Liver (tissue), 9 donors: ENCODE data around the gene APP. TPM values are rescaled to one million over a fixed set of nuclear protein-coding genes. Genes with fewer than 3 reads are reported as not detected.

Experiments used
- DNase-seq: peaks from one replicate; pipeline ENCODE4 v3.0.0-alpha.2; 2017; ENCODE audit warnings: low spot score
- H3K27ac ChIP-seq, 2 donors: one replicate each; pipeline ENCODE4 v1.7.0; 2013; ENCODE audit warnings: inconsistent platforms in 2 of 2, low read length in 2 of 2, control low read depth in 1 of 2, low read depth in 1 of 2, mild to moderate bottlenecking in 1 of 2
- H3K27me3 ChIP-seq, 4 donors: one replicate each; pipeline versions ENCODE4 v1.6.1 to v1.7.0; 2013; ENCODE audit warnings: low read length in 3 of 4, inconsistent platforms in 1 of 4, mild to moderate bottlenecking in 1 of 4, moderate library complexity in 1 of 4; ENCODE audit not compliant: control insufficient read depth in 4 of 4, insufficient read depth in 4 of 4
- H3K36me3 ChIP-seq, 4 donors: one replicate each; pipeline versions ENCODE4 v1.6.1 to v1.7.0; 2013; ENCODE audit warnings: low read length in 3 of 4, mild to moderate bottlenecking in 3 of 4, low read depth in 1 of 4, moderate library complexity in 1 of 4; ENCODE audit not compliant: control insufficient read depth in 4 of 4, insufficient read depth in 3 of 4
- H3K4me1 ChIP-seq, 4 donors: one replicate each; pipeline versions ENCODE4 v1.6.1 to v1.7.0; 2013; ENCODE audit warnings: low read length in 3 of 4, mild to moderate bottlenecking in 3 of 4, moderate library complexity in 1 of 4; ENCODE audit not compliant: control insufficient read depth in 4 of 4, insufficient read depth in 4 of 4
- H3K4me3 ChIP-seq, 3 donors: one replicate each; pipeline versions ENCODE4 v1.6.1 to v1.7.0; 2013; ENCODE audit warnings: low read length in 3 of 3, control low read depth in 1 of 3, low read depth in 1 of 3, mild to moderate bottlenecking in 1 of 3
- H3K9ac ChIP-seq, 2 donors: one replicate each; pipeline ENCODE4 v1.7.0; 2013; ENCODE audit warnings: low read length in 2 of 2, mild to moderate bottlenecking in 2 of 2, moderate library complexity in 2 of 2, control low read depth in 1 of 2, low read depth in 1 of 2
- H3K9me3 ChIP-seq, 4 donors: one replicate each; pipeline versions ENCODE4 v1.6.1 to v1.7.0; 2013; ENCODE audit warnings: low read length in 3 of 4; ENCODE audit not compliant: control insufficient read depth in 4 of 4
- ATF3 ChIP-seq: IDR thresholded peaks from 2 replicates; pipeline ENCODE4 v1.6.1; 2016; ENCODE audit warnings: antibody characterized with exemption
- CTCF ChIP-seq: fragments of 150-350 bp; IDR thresholded peaks from 2 replicates; pipeline ENCODE4 v1.5.1; 2017; ENCODE audit warnings: improper control_type of control experiment, low read depth, low read length; ENCODE audit not compliant: missing input control
- EGR1 ChIP-seq, 2 donors: IDR thresholded peaks; 2 replicates each; pipeline ENCODE4 v1.6.1; 2016 to 2018; ENCODE audit warnings: antibody characterized with exemption in 2 of 2, low read depth in 2 of 2
- FOXA1 ChIP-seq: IDR thresholded peaks from 2 replicates; pipeline ENCODE4 v1.6.1; 2016; ENCODE audit warnings: antibody characterized with exemption
- FOXA2 ChIP-seq: IDR thresholded peaks from 2 replicates; pipeline ENCODE4 v1.6.1; 2016; ENCODE audit warnings: antibody characterized with exemption
- GABPA ChIP-seq, 2 donors: IDR thresholded peaks in 1 of 2; conservative IDR thresholded peaks in 1 of 2; 2 replicates each; pipeline ENCODE4 v1.6.1; 2016; ENCODE audit warnings: antibody characterized with exemption in 2 of 2, mild to moderate bottlenecking in 1 of 2, moderate library complexity in 1 of 2
- HNF4A ChIP-seq, 2 donors: conservative IDR thresholded peaks; 2 replicates each; pipeline ENCODE4 v1.6.1; 2016; ENCODE audit warnings: antibody characterized with exemption in 2 of 2, mild to moderate bottlenecking in 2 of 2
- HNF4G ChIP-seq: IDR thresholded peaks from 2 replicates; pipeline ENCODE4 v1.6.1; 2016; ENCODE audit warnings: antibody characterized with exemption
- JUND ChIP-seq, 2 donors: IDR thresholded peaks; 2 replicates each; pipeline ENCODE4 v1.6.1; 2016; ENCODE audit warnings: antibody characterized with exemption in 2 of 2
- NR2F2 ChIP-seq: IDR thresholded peaks from 2 replicates; pipeline ENCODE4 v1.6.1; 2016; ENCODE audit warnings: antibody characterized with exemption
- RAD21 ChIP-seq, 2 donors: IDR thresholded peaks; 2 replicates each; pipeline ENCODE4 v1.6.1; 2016; ENCODE audit warnings: antibody characterized with exemption in 2 of 2, mild to moderate bottlenecking in 2 of 2
- REST ChIP-seq: IDR thresholded peaks from 2 replicates; pipeline ENCODE4 v1.6.1; 2016; ENCODE audit warnings: antibody characterized with exemption, mild to moderate bottlenecking
- RXRA ChIP-seq, 2 donors: IDR thresholded peaks; 2 replicates each; pipeline ENCODE4 v1.6.1; 2017 to 2018; ENCODE audit warnings: antibody characterized with exemption in 2 of 2, mild to moderate bottlenecking in 1 of 2
- SP1 ChIP-seq: IDR thresholded peaks from 2 replicates; pipeline ENCODE4 v1.6.1; 2018; ENCODE audit warnings: antibody characterized with exemption, mild to moderate bottlenecking
- TAF1 ChIP-seq: conservative IDR thresholded peaks from 2 replicates; pipeline ENCODE4 v1.6.1; 2016; ENCODE audit warnings: antibody characterized with exemption, mild to moderate bottlenecking
- YY1 ChIP-seq: IDR thresholded peaks from 2 replicates; pipeline ENCODE4 v1.6.1; 2016; ENCODE audit warnings: antibody characterized with exemption, mild to moderate bottlenecking
- ZBTB33 ChIP-seq: IDR thresholded peaks from 2 replicates; pipeline ENCODE4 v1.6.1; 2016; ENCODE audit warnings: antibody characterized with exemption
- WGBS: extraction: QIAGEN DNeasy Blood & Tissue Kit; methylation state at CpG from one replicate; pipeline ENCODE4 v1.1.7; 2013; 5-methylcytosine and 5-hydroxymethylcytosine counted together
- polyA plus RNA-seq, 2 donors: library from polyadenylated mRNA; stranded (reverse) in 1 of 2; unstranded in 1 of 2; fragments of 200-250 nt in 1 of 2; fragments of >200 nt in 1 of 2; fragmentation: Nextera tagmentation in 1 of 2; extraction: Ambion mirVana in 1 of 2; gene quantifications; one replicate each; pipeline versions ENCODE4 v1.2.1 to v1.2.3, GENCODE V29; 2013 to 2015
- total RNA-seq, 2 donors: library from RNA; depleted of rRNA; stranded (reverse); fragments of >200 nt; gene quantifications; one replicate each; pipeline ENCODE4 v1.2.3, GENCODE V29; 2014
- TF ChIP-seq, protein P1 (sequence below): IDR thresholded peaks from 2 replicates; pipeline ENCODE4 v1.6.1; 2016; ENCODE audit warnings: antibody characterized with exemption
- donor health status: healthy.
- donor health status: healthy.
- donor health status: healthy.
- donor health status: healthy.
- donor health status: healthy.

The APP gene
- total and polyA plus RNA-seq, 4 donors, result 24.9 to 201 (median 111) TPM

- no peak overlapping the region for H3K9ac ChIP-seq
- TF ChIP-seq FOXA1 (no peak), HNF4A (conservative IDR thresholded peaks at IDR 0.05) (no peak), ZBTB33 (no peak), FOXA2 (no peak), SP1 (no peak), JUND (IDR thresholded peaks at IDR 0.05) (no peak), HNF4G (no peak), YY1 (no peak), NR2F2 (no peak)
- no peak overlapping the region for H3K4me3 ChIP-seq
- DNase-seq, result no peak
- H3K9me3 ChIP-seq, result no peaks in the 10 kb centered on the region
- peaks cover 0 to 8% (median 0%) of the 10 kb centered on the region in 4 donors for H3K36me3 ChIP-seq
- WGBS, result 84% methylated on average over 7 of the region's 7 CpGs
- no peaks in the 10 kb centered on the region for H3K27me3 ChIP-seq
- no peaks in the 10 kb centered on the region for H3K4me1 ChIP-seq
- H3K27ac ChIP-seq, result no peak overlapping the region
Measured at GRCh38 chr21:26106562-26106961, 64.0 kb downstream of the APP start.

GRCh38 chr21:26105819-26106218, 64.8 kb downstream of the APP start:
- no peak for TF ChIP-seq ATF3
- no peak for TF ChIP-seq SP1
- TF ChIP-seq RXRA (IDR thresholded peaks at IDR 0.05), result no peak
- TF ChIP-seq, protein P1, sequence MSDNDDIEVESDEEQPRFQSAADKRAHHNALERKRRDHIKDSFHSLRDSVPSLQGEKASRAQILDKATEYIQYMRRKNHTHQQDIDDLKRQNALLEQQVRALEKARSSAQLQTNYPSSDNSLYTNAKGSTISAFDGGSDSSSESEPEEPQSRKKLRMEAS, result no peak
- TF ChIP-seq HNF4G, result no peak
- TF ChIP-seq HNF4A (conservative IDR thresholded peaks at IDR 0.05), result no peak
- TF ChIP-seq TAF1, result no peak
- no peak for TF ChIP-seq FOXA1
- no peak for TF ChIP-seq FOXA2
- TF ChIP-seq YY1, result no peak
- TF ChIP-seq ZBTB33, result no peak
- TF ChIP-seq CTCF, result no peak
- no peak for TF ChIP-seq RAD21 (IDR thresholded peaks at IDR 0.05)
- no peak for TF ChIP-seq NR2F2
- TF ChIP-seq REST, result no peak
- no peak for TF ChIP-seq GABPA (IDR thresholded peaks at IDR 0.05 in 1 of 2, conservative IDR thresholded peaks at IDR 0.05 in 1 of 2)
- TF ChIP-seq EGR1 (IDR thresholded peaks at IDR 0.05; ENCODE audit: low read depth in 2 of 2), result no peak
- no peak for TF ChIP-seq JUND (IDR thresholded peaks at IDR 0.05)
- no peaks in the 10 kb centered on the region for H3K27me3 ChIP-seq
- 86% methylated on average over 5 of the region's 5 CpGs for WGBS
- H3K27ac ChIP-seq, result no peak overlapping the region
- no peak overlapping the region for H3K4me3 ChIP-seq
- H3K9me3 ChIP-seq, result no peaks in the 10 kb centered on the region
- H3K9ac ChIP-seq, result no peak overlapping the region
- H3K36me3 ChIP-seq, result peaks cover 0 to 8% (median 0%) of the 10 kb centered on the region in 4 donors
- no peak for DNase-seq
- no peaks in the 10 kb centered on the region for H3K4me1 ChIP-seq
